Sigmoid colon (tissue), 7 donors: Measurements from ENCODE around the gene GPA33. TPM values are rescaled to one million over a fixed set of nuclear protein-coding genes. Genes with fewer than 3 reads are reported as not detected.

Experiments
- DNase-seq: peaks from one replicate; pipeline ENCODE4 v3.0.0-alpha.2; 2019
- H3K27ac ChIP-seq, 4 donors: fragments of 200-600 bp; sonication (generic); one replicate each; pipeline ENCODE4 v1.5.1; 2016 to 2019; ENCODE audit warnings: mild to moderate bottlenecking in 1 of 4
- H3K27me3 ChIP-seq, 3 donors: fragments of 200-600 bp; sonication (generic); one replicate each; pipeline ENCODE4 v1.5.1; 2019; ENCODE audit warnings: mild to moderate bottlenecking in 1 of 3
- H3K36me3 ChIP-seq, 4 donors: fragments of 200-600 bp; sonication (generic); one replicate each; pipeline ENCODE4 v1.5.1; 2016 to 2019
- H3K4me1 ChIP-seq, 4 donors: fragments of 200-600 bp; sonication (generic); one replicate each; pipeline ENCODE4 v1.5.1; 2017 to 2019
- H3K4me3 ChIP-seq, 4 donors: fragments of 200-600 bp; sonication (generic); one replicate each; pipeline ENCODE4 v1.5.1; 2017 to 2019; ENCODE audit warnings: mild to moderate bottlenecking in 2 of 4, moderate library complexity in 1 of 4
- H3K9me3 ChIP-seq, 4 donors: fragments of 200-600 bp in 3 of 4; sonication (generic) in 3 of 4; one replicate each; pipeline versions ENCODE4 v1.5.1 to v1.6.1; 2013 to 2019
- EP300 ChIP-seq, 4 donors: sonication (generic); formaldehyde crosslinking; IDR thresholded peaks; one replicate each; pipeline ENCODE4 v1.6.1; 2017; ENCODE audit warnings: antibody characterized with exemption in 4 of 4
- POLR2A ChIP-seq, 2 donors: fragments of 450-650 bp; IDR thresholded peaks; one replicate each; pipeline ENCODE4 v1.6.1; 2016; ENCODE audit warnings: antibody characterized with exemption in 2 of 2, mild to moderate bottlenecking in 2 of 2, moderate library complexity in 2 of 2
- POLR2AphosphoS5 ChIP-seq, 4 donors: sonication (generic); formaldehyde crosslinking; IDR thresholded peaks; one replicate each; pipeline ENCODE4 v1.6.1; 2017; ENCODE audit warnings: antibody characterized with exemption in 4 of 4
- WGBS, 2 donors: extraction: QIAGEN DNeasy Blood & Tissue Kit; methylation state at CpG; one replicate each; pipeline ENCODE4 v1.1.7; 2013; 5-methylcytosine and 5-hydroxymethylcytosine counted together
- intact Hi-C: fragments of 100-400 bp; cut with DNase I; formaldehyde crosslinking; loops from one replicate; pipeline ENCODE4 v1.15.1; 2023
- polyA plus RNA-seq, 3 donors: library from polyadenylated mRNA; stranded (reverse); fragments of 200-250 nt; gene quantifications; one replicate each; pipeline ENCODE4 v1.2.3, GENCODE V29; 2013
- total RNA-seq, 4 donors: library from RNA; depleted of rRNA; stranded (reverse); fragments of >200 nt; gene quantifications; one replicate each; pipeline ENCODE4 v1.1.0, GENCODE V29; 2016
- TF ChIP-seq, protein P1 (sequence below), 4 experiments: fragments of 450-650 bp in 3 of 4; fragments of 200-600 bp in 1 of 4; IDR thresholded peaks; one replicate each; pipeline ENCODE4 v1.5.1; 2016 to 2019; ENCODE audit warnings: antibody characterized with exemption in 4 of 4, mild to moderate bottlenecking in 3 of 4, moderate library complexity in 2 of 4
- donor health status: healthy with polysubstance abuse.
- donor health status: Bipolar disorder and iron deficiency.
- donor health status: healthy.

Gene GPA33
- total and polyA plus RNA-seq, 7 donors, result 0.28 to 363 (median 90.7) TPM; not detected in 2

- no peaks in the 10 kb centered on the region for H3K36me3 ChIP-seq
- 31 to 46% methylated on average over 13 of the region's 13 CpGs for WGBS, 2 donors
- H3K9me3 ChIP-seq, result no peaks in the 10 kb centered on the region
- DNase-seq, result no peak
- intact Hi-C loops, result no loop called here
- TF ChIP-seq POLR2AphosphoS5 (IDR thresholded peaks at IDR 0.05) (no peak), EP300 (IDR thresholded peaks at IDR 0.05) (no peak), POLR2A (IDR thresholded peaks at IDR 0.05) (no peak)
- TF ChIP-seq, protein P1, sequence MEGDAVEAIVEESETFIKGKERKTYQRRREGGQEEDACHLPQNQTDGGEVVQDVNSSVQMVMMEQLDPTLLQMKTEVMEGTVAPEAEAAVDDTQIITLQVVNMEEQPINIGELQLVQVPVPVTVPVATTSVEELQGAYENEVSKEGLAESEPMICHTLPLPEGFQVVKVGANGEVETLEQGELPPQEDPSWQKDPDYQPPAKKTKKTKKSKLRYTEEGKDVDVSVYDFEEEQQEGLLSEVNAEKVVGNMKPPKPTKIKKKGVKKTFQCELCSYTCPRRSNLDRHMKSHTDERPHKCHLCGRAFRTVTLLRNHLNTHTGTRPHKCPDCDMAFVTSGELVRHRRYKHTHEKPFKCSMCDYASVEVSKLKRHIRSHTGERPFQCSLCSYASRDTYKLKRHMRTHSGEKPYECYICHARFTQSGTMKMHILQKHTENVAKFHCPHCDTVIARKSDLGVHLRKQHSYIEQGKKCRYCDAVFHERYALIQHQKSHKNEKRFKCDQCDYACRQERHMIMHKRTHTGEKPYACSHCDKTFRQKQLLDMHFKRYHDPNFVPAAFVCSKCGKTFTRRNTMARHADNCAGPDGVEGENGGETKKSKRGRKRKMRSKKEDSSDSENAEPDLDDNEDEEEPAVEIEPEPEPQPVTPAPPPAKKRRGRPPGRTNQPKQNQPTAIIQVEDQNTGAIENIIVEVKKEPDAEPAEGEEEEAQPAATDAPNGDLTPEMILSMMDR (IDR thresholded peaks at IDR 0.05), result no peak
- H3K4me1 ChIP-seq, result peaks cover 0 to 13% (median 11%) of the 10 kb centered on the region in 4 donors
- H3K27ac ChIP-seq, result no peak overlapping the region
- H3K27me3 ChIP-seq, result peaks cover 3 to 13% (median 4%) of the 10 kb centered on the region in 3 donors
- peak overlapping the region in 3 of 4 donors; percentile 30 to 43 (median 32) for H3K4me3 ChIP-seq
Measured at GRCh38 chr1:167120899-167121298, 30.7 kb upstream of the GPA33 start.

- no peak for DNase-seq
- WGBS, 2 donors, result 90 to 96% methylated on average over 3 of the region's 3 CpGs
- no peaks in the 10 kb centered on the region for H3K36me3 ChIP-seq
- no peaks in the 10 kb centered on the region for H3K9me3 ChIP-seq
- H3K4me3 ChIP-seq, result no peak overlapping the region
- TF ChIP-seq POLR2A (IDR thresholded peaks at IDR 0.05) (no peak), EP300 (IDR thresholded peaks at IDR 0.05) (no peak), POLR2AphosphoS5 (IDR thresholded peaks at IDR 0.05) (no peak)
- TF ChIP-seq, protein P1 (IDR thresholded peaks at IDR 0.05), result no peak
- H3K27me3 ChIP-seq, result peaks cover 3 to 13% (median 4%) of the 10 kb centered on the region in 3 donors
- H3K27ac ChIP-seq, result no peak overlapping the region
- intact Hi-C loops, result no loop called here
- H3K4me1 ChIP-seq, result peaks cover 0 to 13% (median 11%) of the 10 kb centered on the region in 4 donors
Measured at GRCh38 chr1:167119696-167120095, 29.5 kb upstream of the GPA33 start.

DNA sequence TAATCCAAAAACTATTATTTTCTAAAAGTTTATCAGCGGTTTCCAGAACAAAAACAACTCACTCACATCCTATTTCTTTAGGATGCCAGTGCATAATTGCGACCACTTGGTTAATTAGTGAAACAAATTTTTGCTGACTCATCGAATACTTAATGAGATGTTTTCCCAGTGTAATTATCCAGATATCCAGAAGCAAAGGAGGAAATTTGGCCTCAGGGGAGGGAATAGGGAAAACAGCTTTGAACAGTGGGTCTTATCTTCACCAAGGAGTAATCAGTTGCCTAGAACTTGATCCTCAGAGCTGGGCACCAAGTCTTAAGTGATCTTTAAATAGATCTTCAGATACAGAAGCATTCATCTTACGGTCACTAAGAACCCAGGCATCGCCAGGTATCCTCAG, 28.0 kb upstream of the GPA33 start:
- DNase-seq, result no peak
- Histone ChIP-seq H3K27ac (no peak overlapping the region), H3K9me3 (no peaks in the 10 kb centered on the region), H3K4me1 (peaks cover 0 to 13% (median 11%) of the 10 kb centered on the region in 4 donors), H3K4me3 (no peak overlapping the region), H3K27me3 (peaks cover 3 to 13% (median 4%) of the 10 kb centered on the region in 3 donors), H3K36me3 (no peaks in the 10 kb centered on the region)
- 73 to 93% methylated on average over 5 of the region's 5 CpGs for WGBS, 2 donors
- intact Hi-C loops, result no loop called here
- no peak for TF ChIP-seq POLR2A (IDR thresholded peaks at IDR 0.05)
- TF ChIP-seq, protein P1 (IDR thresholded peaks at IDR 0.05), result no peak
- no peak for TF ChIP-seq EP300 (IDR thresholded peaks at IDR 0.05)
- TF ChIP-seq POLR2AphosphoS5 (IDR thresholded peaks at IDR 0.05), result no peak

- Histone ChIP-seq H3K4me1 (peaks cover 0 to 13% (median 11%) of the 10 kb centered on the region in 4 donors), H3K27me3 (peaks cover 3 to 13% (median 4%) of the 10 kb centered on the region in 3 donors), H3K4me3 (no peak overlapping the region), H3K27ac (no peak overlapping the region), H3K9me3 (no peaks in the 10 kb centered on the region), H3K36me3 (no peaks in the 10 kb centered on the region)
- TF ChIP-seq, protein P1 (IDR thresholded peaks at IDR 0.05), result no peak
- TF ChIP-seq EP300 (IDR thresholded peaks at IDR 0.05), result no peak
- no peak for TF ChIP-seq POLR2AphosphoS5 (IDR thresholded peaks at IDR 0.05)
- TF ChIP-seq POLR2A (IDR thresholded peaks at IDR 0.05), result no peak
- no peak for DNase-seq
- WGBS, 2 donors, result 96% methylated on average over 9 of the region's 9 CpGs
- intact Hi-C loops, result no loop called here
Measured at GRCh38 chr1:167117225-167117624, 27.0 kb upstream of the GPA33 start.

- TF ChIP-seq POLR2A (IDR thresholded peaks at IDR 0.05) (no peak), POLR2AphosphoS5 (IDR thresholded peaks at IDR 0.05) (no peak), EP300 (IDR thresholded peaks at IDR 0.05) (no peak)
- TF ChIP-seq, protein P1 (IDR thresholded peaks at IDR 0.05), result no peak
- intact Hi-C loops, result no loop called here
Measured at GRCh38 chr1:167116174-167116573, 26.0 kb upstream of the GPA33 start.

More at GRCh38 chr1:167116174-167116573, 26.0 kb upstream of the GPA33 start:
- Histone ChIP-seq H3K27me3 (peaks cover 3 to 13% (median 4%) of the 10 kb centered on the region in 3 donors), H3K4me1 (peaks cover 0 to 4% (median 3%) of the 10 kb centered on the region in 4 donors), H3K27ac (no peak overlapping the region), H3K36me3 (no peaks in the 10 kb centered on the region), H3K9me3 (no peaks in the 10 kb centered on the region), H3K4me3 (no peak overlapping the region)
- 33 to 69% methylated on average over 1 of the region's 1 CpG for WGBS, 2 donors
- no peak for DNase-seq
